Effector memory CD4-positive, alpha-beta T cell (primary cell): ENCODE results near the gene FXYD6.

Experiments
- DNase-seq, 3 donors: peaks; one replicate each; pipeline ENCODE4 v3.0.0-alpha.2; 2020
- H3K27ac ChIP-seq: 2 replicates; pipeline ENCODE4 v1.7.0; 2013; ENCODE audit warnings: mild to moderate bottlenecking, low read length, moderate library complexity; ENCODE audit not compliant: insufficient read depth, poor library complexity, severe bottlenecking
- H3K27me3 ChIP-seq: replicated peaks from 2 replicates; pipeline ENCODE4 v1.7.0; 2013; ENCODE audit warnings: mild to moderate bottlenecking, low read length; ENCODE audit not compliant: insufficient read depth, control insufficient read depth, poor library complexity, severe bottlenecking
- H3K36me3 ChIP-seq: 2 replicates; pipeline ENCODE4 v1.7.0; 2013; ENCODE audit warnings: mild to moderate bottlenecking, low read length, moderate library complexity; ENCODE audit not compliant: control insufficient read depth, insufficient read depth
- H3K4me1 ChIP-seq: 2 replicates; pipeline ENCODE4 v1.7.0; 2013; ENCODE audit warnings: low read length, mild to moderate bottlenecking; ENCODE audit not compliant: control insufficient read depth, insufficient read depth, poor library complexity, severe bottlenecking
- H3K4me3 ChIP-seq: 2 replicates; pipeline ENCODE4 v1.7.0; 2013; ENCODE audit warnings: low read length, low read depth, mild to moderate bottlenecking; ENCODE audit not compliant: insufficient read depth, poor library complexity, severe bottlenecking
- H3K9me3 ChIP-seq: 2 replicates; pipeline ENCODE4 v1.7.0; 2013; ENCODE audit warnings: mild to moderate bottlenecking, low read length, moderate library complexity; ENCODE audit not compliant: control insufficient read depth

FXYD6 gene

GRCh38 chr11:117837791-117838190 is 38.7 kb downstream of the FXYD6 start:
- no peaks in the 10 kb centered on the region for H3K36me3 ChIP-seq
- no peak for DNase-seq
- no peak overlapping the region for H3K4me3 ChIP-seq
- H3K9me3 ChIP-seq, result no peaks in the 10 kb centered on the region
- no peak overlapping the region for H3K27ac ChIP-seq
- no peaks in the 10 kb centered on the region for H3K4me1 ChIP-seq
- no peaks in the 10 kb centered on the region for H3K27me3 ChIP-seq

GRCh38 chr11:117837070-117837776 is 39.2 kb downstream of the FXYD6 start:
- Histone ChIP-seq H3K4me1 (no peaks in the 10 kb centered on the region), H3K27ac (no peak overlapping the region), H3K9me3 (no peaks in the 10 kb centered on the region), H3K4me3 (no peak overlapping the region), H3K27me3 (no peaks in the 10 kb centered on the region), H3K36me3 (no peaks in the 10 kb centered on the region)
- no peak for DNase-seq

DNA sequence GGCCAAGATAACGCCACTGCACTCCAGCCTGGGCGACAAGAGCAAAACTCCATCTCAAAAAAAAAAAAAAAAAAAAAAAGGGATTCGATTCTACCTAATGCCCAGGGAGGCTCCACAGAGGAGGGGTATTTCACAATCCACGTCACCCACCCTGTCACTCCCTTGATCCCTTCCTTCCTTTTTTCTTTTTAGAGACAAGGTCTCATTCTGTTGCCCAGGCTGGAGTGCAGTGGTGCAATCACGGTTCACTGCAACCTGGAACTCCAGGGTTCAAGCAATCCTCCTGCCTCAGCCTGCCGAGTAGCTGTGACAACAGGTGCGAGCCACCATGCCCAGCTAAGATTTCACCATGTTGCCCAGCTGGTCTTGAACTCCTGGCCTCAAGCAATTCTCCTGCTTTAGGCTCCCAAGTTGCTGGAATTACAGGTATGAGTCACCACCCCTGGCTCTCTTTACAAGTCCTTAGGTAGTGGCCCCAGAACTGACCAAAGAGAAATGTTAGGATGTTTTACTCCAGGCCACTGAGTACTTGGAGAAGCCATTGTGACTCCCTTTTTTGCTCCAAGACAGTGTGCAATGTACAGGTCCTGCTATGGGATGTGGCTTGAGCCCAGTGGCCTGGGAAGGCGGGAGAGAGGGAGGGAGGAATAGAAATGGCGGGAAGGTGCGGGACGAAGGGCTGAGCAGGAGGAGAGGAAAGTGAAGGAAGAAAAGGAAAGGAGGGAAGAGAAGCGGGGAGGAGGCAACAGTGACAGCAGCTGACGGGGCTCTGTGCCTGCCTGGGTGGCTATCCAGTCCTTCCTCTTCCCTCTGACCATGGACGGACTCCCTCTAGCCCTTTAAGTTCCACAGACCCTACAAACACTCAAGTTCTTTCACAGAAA is 40.1 kb downstream of the FXYD6 start:
- Histone ChIP-seq H3K4me3 (no peak overlapping the region), H3K27me3 (no peaks in the 10 kb centered on the region), H3K36me3 (no peaks in the 10 kb centered on the region), H3K4me1 (no peaks in the 10 kb centered on the region), H3K27ac (no peak overlapping the region), H3K9me3 (no peaks in the 10 kb centered on the region)
- DNase-seq, result no peak

DNA sequence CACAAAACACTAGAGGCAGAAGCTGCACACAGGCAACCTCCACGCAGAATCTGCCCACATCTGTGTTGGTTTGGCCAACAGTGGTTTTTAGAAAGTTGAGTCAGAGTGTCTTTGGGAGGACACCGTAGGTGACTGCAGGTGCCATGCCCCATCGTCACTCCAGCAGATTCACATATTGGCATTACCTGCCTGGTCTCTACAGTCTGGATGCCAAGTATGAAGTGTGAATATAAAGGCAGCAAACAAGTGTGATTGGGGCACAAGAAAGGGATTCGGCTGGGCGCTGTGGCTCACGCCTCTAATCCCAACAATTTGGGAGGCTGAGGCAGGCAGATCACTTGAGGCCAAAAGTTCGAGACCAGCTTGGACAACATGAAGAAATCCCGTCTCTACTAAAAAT is 40.9 kb downstream of the FXYD6 start:
- no peak for DNase-seq

GRCh38 chr11:117834838-117835443 is 41.5 kb downstream of the FXYD6 start:
- no peak for DNase-seq
- Histone ChIP-seq H3K36me3 (no peaks in the 10 kb centered on the region), H3K27ac (no peak overlapping the region), H3K4me3 (no peak overlapping the region), H3K27me3 (no peaks in the 10 kb centered on the region), H3K4me1 (peaks cover 3% of the 10 kb centered on the region), H3K9me3 (no peaks in the 10 kb centered on the region)

More for the DNA sequence above, 40.9 kb downstream of the FXYD6 start:
- Histone ChIP-seq H3K9me3 (no peaks in the 10 kb centered on the region), H3K27me3 (no peaks in the 10 kb centered on the region), H3K4me3 (no peak overlapping the region), H3K4me1 (peaks cover 3% of the 10 kb centered on the region), H3K27ac (no peak overlapping the region), H3K36me3 (no peaks in the 10 kb centered on the region)

DNA sequence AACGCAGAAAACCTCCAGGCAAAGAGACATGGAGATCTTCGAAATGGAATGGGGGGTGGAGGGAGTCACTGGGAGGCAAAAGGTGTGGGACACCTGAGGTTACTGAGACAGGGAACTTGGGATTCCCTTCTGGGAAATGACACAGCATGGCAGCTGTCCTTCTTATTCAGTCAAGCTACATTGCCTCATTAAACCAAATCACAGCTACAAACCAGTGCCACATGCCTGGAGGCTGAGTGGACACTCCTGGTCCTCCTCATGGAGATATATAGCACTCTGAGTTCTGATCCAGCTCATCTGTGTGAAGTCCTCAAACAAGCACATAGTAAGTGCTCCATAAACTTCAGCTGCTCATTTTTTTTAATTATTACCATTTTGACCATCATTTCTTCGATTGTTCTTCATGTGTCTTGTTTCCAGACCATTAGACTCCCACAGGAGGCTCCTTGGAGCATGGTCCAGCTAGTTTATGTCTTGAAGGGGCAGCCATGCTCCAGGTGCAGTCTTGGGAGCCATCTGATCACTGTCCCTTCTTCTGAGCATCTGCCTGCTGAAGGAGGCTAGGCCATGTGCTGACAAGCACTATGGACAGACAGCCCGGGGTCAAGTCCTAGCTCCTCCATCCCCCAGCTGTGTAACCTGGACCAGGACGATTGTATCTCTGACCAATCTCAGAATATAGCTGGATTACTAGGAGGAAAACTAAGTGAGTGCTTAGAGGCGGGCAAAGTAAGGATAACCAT is 42.2 kb downstream of the FXYD6 start:
- Histone ChIP-seq H3K4me1 (peaks cover 4% of the 10 kb centered on the region), H3K27ac (no peak overlapping the region), H3K4me3 (no peak overlapping the region), H3K9me3 (no peaks in the 10 kb centered on the region), H3K36me3 (no peaks in the 10 kb centered on the region), H3K27me3 (no peaks in the 10 kb centered on the region)
- DNase-seq, result no peak

DNA sequence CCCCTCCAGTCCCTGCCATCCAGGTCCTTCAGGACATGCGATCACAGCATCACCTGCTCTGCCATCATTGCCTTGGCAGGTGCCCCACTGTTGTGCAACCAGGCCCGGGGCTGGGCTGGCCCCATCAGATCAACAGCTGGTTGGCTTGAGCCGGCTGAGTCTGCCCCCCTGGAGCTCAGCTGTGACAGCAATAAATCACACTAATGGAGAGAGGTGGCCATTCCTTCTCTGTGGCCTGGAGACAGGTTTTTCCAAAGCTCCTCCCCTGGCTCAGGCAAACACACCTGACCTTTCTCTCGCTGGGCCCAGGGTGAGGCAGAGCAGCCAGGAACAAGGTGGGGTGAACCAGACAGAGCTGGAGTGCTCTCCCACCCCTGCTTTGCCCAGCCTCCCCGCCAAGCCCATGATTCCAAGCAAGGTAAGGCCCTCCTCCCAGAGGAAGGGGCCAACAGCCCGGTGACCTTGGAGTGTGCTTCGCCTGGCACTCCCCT is 43.0 kb downstream of the FXYD6 start:
- no peak overlapping the region for H3K4me3 ChIP-seq
- H3K4me1 ChIP-seq, result peaks cover 12% of the 10 kb centered on the region
- no peak for DNase-seq
- H3K27ac ChIP-seq, result no peak overlapping the region
- no peaks in the 10 kb centered on the region for H3K36me3 ChIP-seq
- H3K27me3 ChIP-seq, result no peaks in the 10 kb centered on the region
- H3K9me3 ChIP-seq, result no peaks in the 10 kb centered on the region

GRCh38 chr11:117832511-117832910 is 43.9 kb downstream of the FXYD6 start:
- Histone ChIP-seq H3K36me3 (no peaks in the 10 kb centered on the region), H3K4me1 (peaks cover 21% of the 10 kb centered on the region), H3K4me3 (no peak overlapping the region), H3K27ac (no peak overlapping the region), H3K9me3 (no peaks in the 10 kb centered on the region), H3K27me3 (no peaks in the 10 kb centered on the region)
- DNase-seq, result no peak

- Histone ChIP-seq H3K27ac (no peak overlapping the region), H3K4me1 (peaks cover 21% of the 10 kb centered on the region), H3K9me3 (no peaks in the 10 kb centered on the region), H3K27me3 (no peaks in the 10 kb centered on the region), H3K36me3 (no peaks in the 10 kb centered on the region), H3K4me3 (no peak overlapping the region)
- no peak for DNase-seq
Measured at GRCh38 chr11:117831661-117832415, 44.6 kb downstream of the FXYD6 start.
